SK-N-SH (cell line): ENCODE results near the gene TTC32.

Experiments
- CTCF ChIP-seq: fragments of 200-600 bp; sonication (generic); IDR thresholded peaks from 2 replicates; pipeline ENCODE4 v1.6.1; 2017; ENCODE audit warnings: antibody characterized with exemption, mild to moderate bottlenecking, moderate library complexity
- EP300 ChIP-seq, 2 experiments: IDR thresholded peaks; 2 replicates each; pipeline versions ENCODE4 v1.4.0 to v1.6.1; 2012; ENCODE audit warnings: borderline replicate concordance in 1 of 2, low read depth in 1 of 2, low read length in 1 of 2
- JUND ChIP-seq: IDR thresholded peaks from 2 replicates; pipeline ENCODE4 v1.4.0; 2012
- RAD21 ChIP-seq: IDR thresholded peaks from 2 replicates; pipeline ENCODE4 v1.6.1; 2012; ENCODE audit warnings: mild to moderate bottlenecking, low read length
- SMC3 ChIP-seq: IDR thresholded peaks from 2 replicates; pipeline ENCODE4 v1.6.1; 2012; ENCODE audit warnings: low read depth, low read length, improper control_type of control experiment
- TAF1 ChIP-seq: IDR thresholded peaks from 2 replicates; pipeline ENCODE4 v1.6.1; 2012; ENCODE audit warnings: low read depth, mild to moderate bottlenecking, low read length, moderate library complexity, borderline replicate concordance
- USF1 ChIP-seq: IDR thresholded peaks from 2 replicates; pipeline ENCODE4 v1.4.0; 2012; ENCODE audit warnings: low read depth, borderline replicate concordance
- TF ChIP-seq, protein P1 (sequence below): IDR thresholded peaks from 2 replicates; pipeline ENCODE4 v1.4.0; 2012; ENCODE audit warnings: low read depth
- TF ChIP-seq, protein P2 (sequence below): IDR thresholded peaks from 2 replicates; pipeline ENCODE4 v1.4.0; 2012; ENCODE audit warnings: low read depth, borderline replicate concordance

DNA sequence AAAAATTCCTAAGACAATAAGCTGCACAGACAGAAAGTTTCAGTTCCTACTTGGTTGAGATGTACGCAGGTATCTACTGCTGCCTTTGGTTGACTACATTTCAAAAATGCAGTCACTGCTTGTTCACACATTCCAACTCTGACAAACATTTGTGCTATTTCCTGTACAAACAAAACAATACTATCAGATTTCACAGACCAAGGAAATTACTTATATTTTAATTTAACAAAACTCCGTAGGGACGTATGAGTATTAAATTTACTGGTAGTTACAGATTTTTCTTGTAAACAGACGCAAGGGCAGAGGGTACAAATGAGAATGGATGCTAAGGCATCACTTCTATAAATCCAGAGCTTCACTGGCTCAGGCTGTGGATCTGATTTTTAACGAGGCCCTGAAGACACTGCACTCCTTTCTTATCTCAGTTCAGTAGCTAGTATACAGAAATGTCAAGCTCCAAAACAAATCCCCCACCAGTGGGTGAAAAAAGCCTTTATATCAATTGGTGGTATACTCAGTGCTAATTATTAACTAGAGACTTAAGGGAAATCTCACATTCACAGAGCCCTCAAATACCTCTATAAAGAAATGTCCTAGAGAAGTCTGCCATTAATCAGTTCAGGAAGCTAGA is 31.7 kb upstream of the TTC32 start:
- TF ChIP-seq JUND (no peak; the same call in 1 of the 2 replicates), RAD21 (no peak), CTCF (no peak), EP300 (IDR thresholded peaks at IDR 0.05; ENCODE audit: borderline replicate concordance in 1 of 2, low read depth in 1 of 2, low read length in 1 of 2) (no peak; a peak in 1 of 4 replicates), SMC3 (no peak), USF1 (no peak), TAF1 (no peak)
- TF ChIP-seq, protein P1, sequence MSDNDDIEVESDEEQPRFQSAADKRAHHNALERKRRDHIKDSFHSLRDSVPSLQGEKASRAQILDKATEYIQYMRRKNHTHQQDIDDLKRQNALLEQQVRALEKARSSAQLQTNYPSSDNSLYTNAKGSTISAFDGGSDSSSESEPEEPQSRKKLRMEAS: no peak
- TF ChIP-seq, protein P2, sequence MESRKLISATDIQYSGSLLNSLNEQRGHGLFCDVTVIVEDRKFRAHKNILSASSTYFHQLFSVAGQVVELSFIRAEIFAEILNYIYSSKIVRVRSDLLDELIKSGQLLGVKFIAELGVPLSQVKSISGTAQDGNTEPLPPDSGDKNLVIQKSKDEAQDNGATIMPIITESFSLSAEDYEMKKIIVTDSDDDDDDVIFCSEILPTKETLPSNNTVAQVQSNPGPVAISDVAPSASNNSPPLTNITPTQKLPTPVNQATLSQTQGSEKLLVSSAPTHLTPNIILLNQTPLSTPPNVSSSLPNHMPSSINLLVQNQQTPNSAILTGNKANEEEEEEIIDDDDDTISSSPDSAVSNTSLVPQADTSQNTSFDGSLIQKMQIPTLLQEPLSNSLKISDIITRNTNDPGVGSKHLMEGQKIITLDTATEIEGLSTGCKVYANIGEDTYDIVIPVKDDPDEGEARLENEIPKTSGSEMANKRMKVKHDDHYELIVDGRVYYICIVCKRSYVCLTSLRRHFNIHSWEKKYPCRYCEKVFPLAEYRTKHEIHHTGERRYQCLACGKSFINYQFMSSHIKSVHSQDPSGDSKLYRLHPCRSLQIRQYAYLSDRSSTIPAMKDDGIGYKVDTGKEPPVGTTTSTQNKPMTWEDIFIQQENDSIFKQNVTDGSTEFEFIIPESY: no peak
